PC-3 (cell line): ENCODE results near the gene KDM6A. TPM values are rescaled to one million over a fixed set of nuclear protein-coding genes. Genes with fewer than 3 reads are reported as not detected.
"Not testable (repeated sequence)": the region's sequence is repeated elsewhere in the genome, so short reads cannot be mapped to it uniquely, and the experiment has no call there.

Experiments
- ATAC-seq: fragments of 200-7000 bp; cut with Tn5 transposase; 2 replicates; pipeline ENCODE4 v1.9.1; 2020; ENCODE audit warnings: mild to moderate bottlenecking, moderate library complexity
- BruUV-seq: library from RNA; stranded (reverse); fragments of 400-500 nt; replicated peaks from 2 replicates; lab custom pipeline; 2021; lab: Mats Ljungman, UMichigan
- CTCF ChIA-PET: fragments of 300-600 bp; sonication (Branson Sonifier 250); formaldehyde crosslinking; loops from one replicate; lab custom pipeline; 2022; ENCODE audit warnings: antibody characterized with exemption; lab: Charles Lee
- POLR2A ChIA-PET: fragments of 300-600 bp; sonication (Branson Sonifier 250); formaldehyde crosslinking; loops from one replicate; lab custom pipeline; 2022; ENCODE audit warnings: antibody characterized with exemption; ENCODE audit not compliant: unreplicated experiment; lab: Charles Lee
- DNase-seq: peaks from one replicate; pipeline ENCODE4 v3.0.0-alpha.2; 2015
- H2AFZ ChIP-seq: fragments of 300-600 bp; sonication (generic); 2 replicates; pipeline ENCODE4 v1.6.0; 2016; ENCODE audit warnings: antibody characterized with exemption, low read length
- H3F3A ChIP-seq: fragments of 300-600 bp; sonication (generic); one replicate; pipeline ENCODE4 v1.6.0; 2017; ENCODE audit warnings: antibody characterized with exemption, low read length, control low read depth, mild to moderate bottlenecking; ENCODE audit not compliant: unreplicated experiment
- H3K27ac ChIP-seq: fragments of 300-600 bp; sonication (generic); 2 replicates; pipeline ENCODE4 v1.5.1; 2016; ENCODE audit warnings: mild to moderate bottlenecking, low read length
- H3K27me3 ChIP-seq: fragments of 300-600 bp; sonication (generic); 2 replicates; pipeline ENCODE4 v1.6.1; 2016; ENCODE audit warnings: low read length, mixed read lengths
- H3K36me3 ChIP-seq: fragments of 300-600 bp; sonication (generic); 2 replicates; pipeline ENCODE4 v1.6.1; 2016; ENCODE audit warnings: low read depth, mixed run types, low read length, mixed read lengths
- H3K4me1 ChIP-seq: fragments of 300-600 bp; sonication (generic); 2 replicates; pipeline ENCODE4 v1.5.1; 2016; ENCODE audit warnings: low read length; ENCODE audit not compliant: insufficient read depth
- H3K4me2 ChIP-seq: fragments of 300-600 bp; sonication (generic); 2 replicates; pipeline ENCODE4 v1.6.0; 2016; ENCODE audit warnings: low read length
- H3K4me3 ChIP-seq: fragments of 300-600 bp; sonication (generic); 2 replicates; pipeline ENCODE4 v1.5.1; 2016; ENCODE audit warnings: mild to moderate bottlenecking, low read length, mixed read lengths
- H3K79me2 ChIP-seq: fragments of 300-600 bp; sonication (generic); 2 replicates; pipeline ENCODE4 v1.6.1; 2017; ENCODE audit warnings: low read length, mixed read lengths
- H3K9ac ChIP-seq: fragments of 300-600 bp; sonication (generic); 2 replicates; pipeline ENCODE4 v1.6.0; 2016; ENCODE audit warnings: mild to moderate bottlenecking, low read length
- H3K9me2 ChIP-seq: fragments of 300-600 bp; sonication (generic); replicated peaks from 2 replicates; pipeline ENCODE4 v1.6.1; 2016; ENCODE audit warnings: mixed run types, low read length, mixed read lengths
- H3K9me3 ChIP-seq: fragments of 300-600 bp; sonication (generic); 2 replicates; pipeline ENCODE4 v1.6.1; 2016; ENCODE audit warnings: low read length, mixed read lengths
- H4K20me1 ChIP-seq: fragments of 300-600 bp; sonication (generic); 2 replicates; pipeline ENCODE4 v1.6.1; 2016; ENCODE audit warnings: low read length, mixed read lengths
- CTCF ChIP-seq: fragments of 300-600 bp; sonication (generic); conservative IDR thresholded peaks from 2 replicates; pipeline ENCODE4 v1.5.1; 2017; ENCODE audit warnings: antibody characterized with exemption, low read depth, mild to moderate bottlenecking, low read length
- EZH2 ChIP-seq: fragments of 300-600 bp; sonication (generic); IDR thresholded peaks from one replicate; pipeline ENCODE4 v1.6.1; 2017; ENCODE audit warnings: antibody characterized with exemption, mild to moderate bottlenecking, low read length; ENCODE audit not compliant: unreplicated experiment
- EZH2phosphoT487 ChIP-seq: fragments of 300-600 bp; sonication (generic); IDR thresholded peaks from 2 replicates; pipeline ENCODE4 v1.6.1; 2018; ENCODE audit warnings: mild to moderate bottlenecking, antibody characterized with exemption, low read length, borderline replicate concordance
- intact Hi-C: fragments of 100-400 bp; cut with micrococcal nuclease; formaldehyde crosslinking; loops from 2 replicates; pipeline ENCODE4 v1.9.0; 2023
- total RNA-seq: library from RNA; depleted of rRNA; stranded (reverse); fragments of >200 nt; gene quantifications from 2 replicates; pipeline ENCODE4 v1.2.3, GENCODE V29; 2014

The KDM6A gene
- total RNA-seq, 1 experiment from 2014 or later: 31.3 TPM

GRCh38 chrX:45070116-45071007 is 197.4 kb downstream of the KDM6A start:
- no peaks in the 10 kb centered on the region for H4K20me1 ChIP-seq
- BruUV-seq: no TSS peak

GRCh38 chrX:45073011-45073410 is 200.0 kb downstream of the KDM6A start:
- H3F3A ChIP-seq, ATAC-seq, DNase-seq, H3K27me3 ChIP-seq, H3K9me2 ChIP-seq, H2AFZ ChIP-seq, H4K20me1 ChIP-seq, POLR2A ChIA-PET, H3K9ac ChIP-seq, H3K4me3 ChIP-seq, BruUV-seq, H3K4me2 ChIP-seq, H3K9me3 ChIP-seq, CTCF ChIA-PET, H3K4me1 ChIP-seq, H3K27ac ChIP-seq: not testable (repeated sequence)
- H3K79me2 ChIP-seq: peaks cover 61% of the 10 kb centered on the region
- intact Hi-C loops: loop anchor here (10.0 kb wide), 1 partner anchor 112 kb away; no protein-coding TSS in a partner anchor
- H3K36me3 ChIP-seq: peaks cover 12% of the 10 kb centered on the region

More at GRCh38 chrX:45070116-45071007, 197.4 kb downstream of the KDM6A start:
- Histone ChIP-seq H3F3A (no peaks in the 10 kb centered on the region), H3K4me1 (peaks cover 6% of the 10 kb centered on the region; the same call in 1 of the 2 replicates), H3K9me3 (no peaks in the 10 kb centered on the region), H3K79me2 (peaks cover 73% of the 10 kb centered on the region), H3K36me3 (peaks cover 19% of the 10 kb centered on the region), H2AFZ (no peak overlapping the region), H3K27ac (no peak overlapping the region), H3K27me3 (no peaks in the 10 kb centered on the region), H3K4me3 (no peak overlapping the region), H3K9ac (no peak overlapping the region), H3K4me2 (no peak overlapping the region), H3K9me2 (no peaks in the 10 kb centered on the region)
- intact Hi-C loops: loop anchor here (10.0 kb wide), 1 partner anchor 114 kb away; no protein-coding TSS in a partner anchor
- ATAC-seq (peak; percentile 43; the same call in 1 of the 2 replicates), DNase-seq (peak; percentile 68)
- CTCF ChIA-PET: interaction anchor here (0.6 to 0.7 kb wide), 2 partner anchors 95 to 227 kb away, joined by 3 read pairs; no protein-coding TSS in a partner anchor
- TF ChIP-seq CTCF: peak; percentile 81
- no peak for TF ChIP-seq EZH2phosphoT487
- POLR2A ChIA-PET: no interaction called here

- ChIA-PET CTCF (no interaction called here), POLR2A (no interaction called here)
- intact Hi-C loops: loop anchor here (10.0 kb wide), 1 partner anchor 107 kb away; no protein-coding TSS in a partner anchor
- Histone ChIP-seq H3K36me3 (peaks cover 8% of the 10 kb centered on the region), H4K20me1 (no peaks in the 10 kb centered on the region), H3K4me1 (peaks cover 14% of the 10 kb centered on the region), H3K79me2 (peaks cover 33% of the 10 kb centered on the region), H3F3A (no peaks in the 10 kb centered on the region), H3K9ac (no peak overlapping the region), H3K4me3 (no peak overlapping the region), H3K9me2 (no peaks in the 10 kb centered on the region), H3K27me3 (no peaks in the 10 kb centered on the region), H2AFZ (no peak overlapping the region), H3K4me2 (no peak overlapping the region), H3K27ac (no peak overlapping the region), H3K9me3 (no peaks in the 10 kb centered on the region)
- DNase-seq: no peak
- ATAC-seq: no peak
- TF ChIP-seq EZH2phosphoT487 (no peak), EZH2 (no peak), CTCF (no peak)
- BruUV-seq: no TSS peak
Measured at GRCh38 chrX:45077748-45078424, 204.9 kb downstream of the KDM6A start.
